Measurements from ENCODE around the gene ABHD12.
"Not testable (repeated sequence)": the region's sequence is repeated elsewhere in the genome, so short reads cannot be mapped to it uniquely, and the experiment has no call there.

Gene ABHD12

DNA sequence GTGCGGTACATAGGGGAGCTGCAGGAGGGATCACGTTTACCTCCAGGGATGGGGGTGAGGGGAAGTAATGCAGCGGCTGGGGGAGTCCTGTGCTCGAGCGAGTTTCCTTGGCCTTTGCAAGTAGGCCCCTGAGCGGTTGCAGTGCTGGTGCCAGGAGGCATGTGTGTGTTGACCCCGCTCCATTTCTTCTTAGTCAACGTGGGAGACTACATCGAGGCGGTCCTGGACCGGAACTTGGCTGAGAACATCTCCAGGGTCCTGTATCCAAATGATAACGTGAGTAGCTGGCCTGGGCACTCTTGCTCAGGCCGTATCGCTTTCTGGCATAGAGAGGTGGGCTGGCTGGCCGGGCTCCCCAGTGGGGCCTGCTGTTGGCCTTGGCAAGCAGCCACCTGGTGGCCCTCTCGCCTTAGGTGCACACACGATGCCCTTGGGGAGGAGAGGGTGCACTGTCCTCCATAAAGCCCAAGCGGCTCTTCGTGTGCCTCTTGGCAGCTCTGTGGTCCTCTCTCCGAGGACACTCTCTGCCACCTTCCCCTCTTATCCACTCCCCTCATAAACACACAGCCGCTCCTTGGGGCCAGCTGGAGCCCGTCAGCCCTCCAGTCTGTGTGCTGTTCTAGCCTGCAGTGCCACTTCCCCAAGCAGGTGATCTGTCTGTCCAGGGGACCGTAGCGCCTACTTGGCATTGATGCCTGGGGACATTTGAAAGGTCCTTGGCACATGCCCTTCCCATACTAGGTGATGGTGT lies 113.4 kb downstream of the ABHD12 start:
- no peak for DNase-seq (ENCODE audit: low spot score)

DNA sequence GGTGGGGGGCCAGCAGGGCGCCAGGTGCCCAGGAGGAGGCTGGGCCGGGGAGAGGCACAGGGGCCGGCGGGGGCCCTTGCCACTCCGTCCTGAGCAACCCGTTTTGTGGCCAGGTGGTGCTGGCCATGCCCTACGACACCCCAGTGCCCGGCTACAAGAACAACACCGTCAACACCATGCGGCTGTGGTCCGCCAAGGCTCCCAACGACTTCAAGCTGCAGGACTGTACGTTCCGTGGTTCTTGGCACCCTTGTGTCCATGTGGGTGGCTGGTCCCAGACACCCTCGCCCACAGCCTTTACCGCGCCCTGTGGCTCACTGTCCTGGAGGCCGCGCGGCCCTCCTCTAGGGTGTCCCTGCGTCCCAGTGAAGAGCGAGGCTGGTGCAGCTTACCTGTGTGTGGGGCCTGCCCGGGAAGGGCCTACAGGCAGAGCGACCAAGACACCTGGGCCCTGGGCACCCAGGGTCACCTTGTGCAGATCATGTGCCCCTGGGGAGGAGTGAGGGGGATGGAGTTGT lies 114.0 kb downstream of the ABHD12 start:
- DNase-seq (ENCODE audit: low spot score), result no peak

DNA sequence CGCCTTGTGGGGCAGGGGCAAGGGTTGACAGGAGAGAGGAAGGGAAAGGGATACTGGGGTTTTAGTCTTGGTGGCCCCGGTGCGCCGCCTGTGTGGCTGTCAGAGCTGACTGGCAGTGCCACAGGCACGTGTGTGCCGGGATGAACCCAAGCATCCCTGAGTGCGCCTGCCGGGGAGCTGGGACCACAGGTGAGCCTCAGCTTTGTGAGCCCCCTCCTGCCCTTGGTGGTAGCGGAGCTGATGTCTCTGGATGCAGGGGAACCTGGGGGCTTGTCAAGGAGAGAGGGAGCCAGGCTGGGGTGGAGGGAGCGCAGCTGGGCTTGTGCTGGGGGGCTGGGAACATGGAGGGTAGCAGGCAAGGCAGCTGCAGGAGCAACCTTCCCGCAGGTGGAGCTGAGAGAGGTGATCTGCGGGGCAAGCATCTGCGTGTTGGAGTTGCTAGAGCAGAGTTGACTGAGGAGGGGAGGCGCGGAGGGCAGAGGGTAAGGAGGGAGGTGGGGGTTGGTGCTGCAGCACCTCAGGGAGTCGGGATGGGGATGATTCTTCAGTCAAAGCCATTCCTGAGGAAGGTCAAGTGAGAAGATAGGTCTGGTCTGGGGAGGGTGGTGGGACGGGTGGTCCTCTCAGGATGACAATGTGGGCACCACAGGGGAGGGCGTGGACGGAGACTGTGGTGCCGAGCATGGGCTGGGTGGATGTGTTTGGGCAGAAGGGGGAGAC lies 114.7 kb downstream of the ABHD12 start:
- DNase-seq (ENCODE audit: low spot score), result no peak

DNA sequence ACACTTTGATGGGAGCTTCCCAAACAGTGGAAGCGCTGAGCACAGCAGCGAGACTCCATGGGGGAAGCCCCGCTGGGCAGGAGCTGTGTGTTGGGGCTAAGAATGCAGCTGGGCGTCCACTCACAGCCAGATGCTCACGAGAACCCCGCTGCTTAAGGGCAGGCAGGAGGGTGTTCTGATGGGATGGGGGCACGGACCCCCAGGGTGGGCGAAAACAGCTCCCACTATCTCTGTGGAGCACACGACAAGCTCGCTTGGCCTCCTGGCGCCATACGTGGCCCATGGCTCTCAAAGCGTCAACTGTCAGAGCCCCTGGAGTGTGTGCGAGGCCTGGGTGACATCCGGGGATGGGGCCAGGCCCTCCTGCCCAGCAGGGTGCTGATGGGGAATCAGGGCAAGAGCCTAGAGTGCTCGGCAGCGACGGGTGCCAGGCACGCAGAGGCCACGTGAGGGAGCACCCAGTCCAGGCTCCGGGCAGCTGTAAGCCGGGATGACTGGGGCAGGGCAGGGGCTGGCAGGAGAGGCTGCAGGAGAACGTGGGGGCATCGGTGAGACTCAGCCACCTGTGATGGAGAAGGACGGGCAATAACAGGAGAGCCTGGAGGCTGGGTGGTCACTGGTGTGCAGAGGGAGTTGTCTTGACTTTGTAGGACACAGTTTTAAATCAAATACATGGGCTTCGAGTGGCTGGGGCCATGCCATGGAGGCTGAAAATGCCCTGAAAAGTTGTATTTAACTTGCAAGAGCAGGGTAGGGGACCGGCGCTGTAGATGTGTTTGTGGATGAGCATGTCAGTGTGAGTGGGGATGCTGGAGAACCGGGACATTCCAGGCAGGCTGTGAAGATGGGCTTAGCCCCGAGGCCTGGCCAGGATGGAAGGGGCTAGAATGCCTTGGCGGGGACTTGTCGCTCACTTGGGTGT lies 115.5 kb downstream of the ABHD12 start:
- no peak for DNase-seq (ENCODE audit: low spot score)

DNA sequence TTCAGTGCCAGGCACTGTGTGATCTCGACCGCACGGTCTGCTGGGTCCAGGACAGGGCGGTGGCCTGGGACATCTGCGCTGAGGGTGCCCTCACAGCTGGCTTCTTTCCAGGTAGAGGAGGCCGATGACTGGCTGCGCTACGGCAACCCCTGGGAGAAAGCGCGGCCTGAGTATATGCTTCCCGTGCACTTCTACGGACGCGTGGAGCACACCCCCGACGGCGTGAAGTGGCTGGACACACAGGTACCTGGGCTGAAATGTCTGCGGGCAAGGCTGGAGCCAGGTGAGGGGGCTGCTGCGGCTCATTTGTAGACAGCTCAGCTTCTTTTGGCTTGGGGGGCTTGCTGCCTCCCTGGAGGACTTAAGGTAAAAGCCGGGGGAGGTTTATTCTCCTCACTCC lies 116.2 kb downstream of the ABHD12 start:
- DNase-seq (ENCODE audit: low spot score), result no peak

DNA sequence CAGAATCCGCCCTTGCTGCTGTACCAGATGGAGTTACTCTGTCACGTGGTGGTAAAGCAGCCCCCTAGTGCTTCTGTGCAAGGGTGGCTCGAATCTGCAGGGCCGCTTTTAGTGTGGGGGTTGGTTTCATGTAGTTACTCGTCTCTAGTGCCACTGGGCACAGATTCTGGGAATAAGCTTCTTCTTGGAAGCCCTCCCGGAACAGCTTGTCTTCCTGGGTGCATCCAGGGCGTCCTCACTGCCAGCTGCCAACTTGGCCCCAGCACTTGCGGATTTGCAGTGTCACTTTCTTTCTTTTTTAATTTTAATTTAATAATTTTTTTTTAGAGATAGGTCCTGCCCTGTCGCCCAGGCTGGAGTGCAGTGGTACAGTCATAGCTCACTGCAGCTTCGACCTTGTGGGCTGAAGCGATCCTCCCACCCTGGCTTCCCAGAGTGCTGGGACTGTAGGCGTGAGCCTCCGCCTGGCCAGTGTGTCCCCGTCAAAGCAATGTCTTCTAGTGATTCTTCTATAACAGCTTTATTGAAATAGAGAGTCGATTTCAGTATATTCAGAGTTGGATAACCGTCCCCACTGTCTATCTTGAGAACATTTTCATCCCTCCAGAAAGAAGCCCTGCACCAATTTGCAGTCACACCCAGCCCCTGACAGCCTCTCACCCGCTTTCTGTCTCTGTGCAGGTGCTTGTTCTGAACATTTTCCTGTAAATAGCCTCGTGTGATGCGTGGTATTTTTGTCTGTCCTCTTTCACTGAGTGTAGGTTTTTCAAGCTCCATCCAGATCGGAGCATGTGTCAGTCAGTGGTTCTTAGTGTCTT lies 116.9 kb downstream of the ABHD12 start:
- DNase-seq (ENCODE audit: low spot score), result no peak

DNA sequence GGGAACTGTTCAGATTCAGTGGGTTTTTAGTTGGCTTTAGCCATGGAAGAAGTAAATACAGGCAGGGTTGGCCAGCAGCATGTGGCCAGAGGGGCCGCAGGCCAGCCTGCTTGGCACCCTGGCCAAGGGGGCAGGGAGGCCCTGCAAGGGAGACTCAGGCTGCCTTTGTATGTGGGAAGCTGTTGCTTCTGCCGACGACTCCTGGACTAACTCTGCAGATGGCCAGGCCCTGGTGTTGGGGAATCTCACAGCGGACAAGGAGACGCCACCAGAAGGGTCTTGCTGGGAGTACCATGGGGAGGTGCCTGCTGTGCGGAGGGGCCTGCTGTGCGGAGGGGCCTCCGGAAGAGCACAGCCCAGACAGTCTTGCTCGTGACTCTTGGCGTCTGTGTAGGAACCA lies 117.6 kb downstream of the ABHD12 start:
- DNase-seq (ENCODE audit: low spot score), result no peak

DNA sequence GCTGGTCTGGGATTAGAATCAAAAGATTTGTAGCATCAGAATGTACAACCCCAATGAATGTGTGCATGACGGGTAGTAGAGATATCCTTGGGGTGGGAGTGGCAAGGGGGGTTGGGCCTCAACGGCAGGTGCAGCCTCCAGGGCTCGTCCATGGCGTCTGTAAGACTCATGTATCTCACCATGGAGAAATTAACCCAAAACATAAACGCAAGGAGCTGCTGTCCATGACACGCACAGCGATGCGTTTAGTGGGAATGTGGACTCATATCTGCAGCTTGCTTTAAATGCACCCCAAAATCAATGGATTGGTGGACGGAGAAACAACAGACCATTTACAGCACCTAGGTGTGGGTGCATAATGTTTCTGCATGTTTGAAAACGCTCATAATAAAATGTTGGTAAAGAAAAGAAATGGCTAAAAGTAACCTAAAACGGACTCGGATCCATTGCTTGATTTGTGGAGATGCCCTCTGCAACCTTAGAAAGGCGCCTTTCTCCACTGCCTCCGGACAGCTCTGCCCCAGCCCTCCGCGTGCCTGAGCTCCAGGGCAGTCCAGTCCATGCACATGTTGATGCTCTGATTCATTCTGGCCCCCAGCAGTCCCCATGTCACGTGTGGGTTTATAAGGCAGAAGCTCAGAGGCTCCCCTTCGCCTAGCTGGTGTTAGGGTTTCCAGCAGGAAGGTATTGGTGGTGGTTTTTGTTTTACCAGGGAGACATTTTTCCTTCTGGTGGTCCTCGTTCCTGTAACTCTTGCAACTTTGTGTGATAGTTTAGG lies 118.2 kb downstream of the ABHD12 start:
- DNase-seq (ENCODE audit: low spot score), result no peak

DNA sequence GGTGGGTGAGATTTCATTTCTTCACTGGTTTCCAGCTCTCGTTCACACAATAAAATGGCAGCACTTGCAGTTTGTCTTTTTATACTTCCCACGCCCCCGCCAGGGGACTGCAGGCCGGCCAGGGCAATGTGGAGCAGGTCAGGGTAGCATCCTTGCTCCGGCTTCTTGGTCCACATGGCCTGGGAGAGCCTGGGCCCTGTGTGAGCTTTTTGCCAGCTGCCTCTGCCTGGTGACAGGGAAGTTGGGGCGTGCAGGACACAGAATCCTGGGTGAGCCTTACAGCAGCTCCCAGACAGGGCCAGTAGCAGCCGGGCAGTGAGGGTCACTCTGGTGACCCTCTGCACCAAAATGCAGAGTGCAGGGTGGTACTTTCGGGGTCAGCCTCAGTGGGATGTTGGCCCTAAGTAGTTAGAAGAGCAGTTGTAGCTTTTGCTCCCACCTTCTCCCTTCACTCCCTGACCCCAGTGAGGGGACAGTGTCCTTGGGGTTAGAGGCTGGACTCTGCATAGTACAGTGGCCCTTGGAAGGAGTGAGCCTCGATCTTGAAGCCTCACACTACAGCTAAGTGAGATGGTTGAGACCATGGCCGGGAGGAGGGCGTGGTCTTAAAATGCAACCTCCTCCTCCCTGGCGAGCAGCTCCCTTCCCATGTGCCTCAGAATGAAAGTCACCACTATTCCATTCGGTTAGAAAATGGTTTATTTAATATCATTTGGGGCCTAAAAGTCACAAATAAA lies 119.0 kb downstream of the ABHD12 start:
- no peak for DNase-seq (ENCODE audit: low spot score)

DNA sequence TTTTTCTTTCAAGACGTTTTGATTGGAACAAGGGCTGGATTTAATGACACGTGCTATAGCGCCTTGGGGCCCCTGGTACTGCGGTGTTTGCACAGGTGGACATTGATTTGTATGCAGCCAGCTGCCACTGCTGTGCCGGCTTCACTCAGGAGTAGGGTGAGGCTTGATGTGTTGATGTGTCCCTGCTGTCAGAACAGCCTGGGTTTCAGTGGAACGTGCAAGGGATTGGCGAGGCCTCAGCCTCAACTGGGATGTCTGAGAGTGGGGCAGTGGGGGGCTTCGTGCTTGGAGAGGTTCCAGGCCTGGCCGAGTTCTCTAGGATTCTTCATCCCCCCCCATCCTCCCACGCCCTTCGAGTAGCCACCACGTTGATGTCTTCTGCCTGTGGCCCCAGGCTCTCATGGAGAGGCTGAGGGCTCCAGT lies 119.8 kb downstream of the ABHD12 start:
- DNase-seq (ENCODE audit: low spot score), result no peak

DNA sequence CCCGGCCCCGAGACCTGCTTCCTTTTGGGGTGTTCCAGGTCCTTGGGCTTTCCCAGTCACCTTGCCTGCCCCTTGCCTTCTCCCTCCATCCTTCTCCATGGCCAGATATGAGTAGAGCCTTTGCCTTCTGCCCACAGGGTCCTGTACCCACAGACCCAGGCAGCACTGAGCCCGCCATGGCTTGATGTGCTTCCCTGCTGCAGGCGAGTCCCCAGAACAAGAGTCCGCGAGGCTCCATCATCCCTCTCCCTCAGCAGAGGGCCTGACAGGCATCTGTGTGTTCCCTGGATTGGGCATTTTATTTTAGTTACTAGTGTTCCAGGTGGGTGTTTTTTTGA lies 120.8 kb downstream of the ABHD12 start:
- no peak for DNase-seq (ENCODE audit: low spot score)

DNA sequence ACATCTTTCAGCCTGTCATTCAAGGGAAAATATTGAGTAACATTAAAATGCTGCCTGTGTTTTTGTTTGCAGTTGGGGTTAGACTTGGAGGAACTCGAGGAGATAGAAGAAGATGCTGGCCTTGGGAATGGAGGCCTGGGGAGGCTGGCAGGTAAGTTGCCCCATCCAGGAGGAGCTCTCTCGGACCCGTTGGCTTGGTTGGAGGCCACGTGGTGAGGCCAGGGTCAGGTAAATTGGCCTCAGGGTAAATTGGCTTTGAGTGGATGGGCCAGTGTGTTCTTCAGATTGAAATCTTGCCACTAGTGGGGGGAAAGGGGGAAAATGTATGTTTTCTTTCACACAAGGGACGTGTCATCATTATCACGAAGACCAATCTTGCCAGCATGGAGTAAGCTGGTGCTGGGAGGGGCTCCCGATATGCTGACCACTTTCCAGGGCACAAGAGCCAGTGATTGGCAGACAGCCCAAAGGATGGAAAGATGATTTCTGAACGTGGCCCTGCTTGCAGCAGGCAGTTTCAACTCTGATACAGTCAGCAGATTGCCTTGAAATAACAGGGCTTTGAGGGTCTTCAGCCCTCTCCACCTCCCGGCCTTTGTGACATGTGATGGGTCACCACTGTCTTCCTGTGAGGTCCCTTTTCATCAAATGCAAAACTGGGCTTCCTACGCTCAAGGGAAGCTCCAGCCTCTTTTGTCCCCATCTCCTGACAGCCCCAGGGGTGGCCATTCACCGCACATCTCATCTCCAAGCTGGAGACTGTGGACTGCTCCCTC lies 121.4 kb downstream of the ABHD12 start:
- no peak for DNase-seq (ENCODE audit: low spot score)

DNA sequence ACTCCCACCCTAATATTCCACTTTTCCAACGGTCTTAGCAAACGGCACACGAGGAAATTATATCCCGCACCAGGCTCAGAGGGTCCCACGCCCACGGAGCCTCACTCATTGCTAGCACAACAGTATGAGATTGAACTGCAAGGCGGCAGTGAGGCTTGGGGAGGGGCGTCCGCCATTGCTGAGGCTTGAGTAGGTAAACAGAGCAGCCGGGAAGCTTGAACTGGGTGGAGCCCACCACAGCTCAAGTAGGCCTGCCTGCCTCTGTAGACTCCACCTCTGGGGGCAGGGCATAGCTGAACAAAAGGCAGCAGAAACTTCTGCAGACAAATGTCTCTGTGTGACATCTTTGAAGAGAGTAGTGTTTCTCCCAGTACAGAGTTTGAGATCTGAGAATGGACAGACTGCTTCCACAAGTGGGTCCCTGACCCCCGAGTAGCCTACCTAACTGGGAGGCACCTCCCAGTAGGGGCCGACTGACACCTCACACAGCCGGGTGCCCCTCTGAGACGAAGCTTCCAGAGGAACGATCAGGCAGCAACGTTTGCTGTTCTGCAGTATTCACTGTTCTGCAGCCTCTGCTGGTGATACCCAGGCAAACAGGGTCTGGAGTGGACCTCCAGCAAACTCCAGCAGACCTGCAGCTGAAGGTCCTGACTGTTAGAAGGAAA lies 129.7 kb downstream of the ABHD12 start:
- DNase-seq (ENCODE audit: low spot score), result not testable (repeated sequence)

DNA sequence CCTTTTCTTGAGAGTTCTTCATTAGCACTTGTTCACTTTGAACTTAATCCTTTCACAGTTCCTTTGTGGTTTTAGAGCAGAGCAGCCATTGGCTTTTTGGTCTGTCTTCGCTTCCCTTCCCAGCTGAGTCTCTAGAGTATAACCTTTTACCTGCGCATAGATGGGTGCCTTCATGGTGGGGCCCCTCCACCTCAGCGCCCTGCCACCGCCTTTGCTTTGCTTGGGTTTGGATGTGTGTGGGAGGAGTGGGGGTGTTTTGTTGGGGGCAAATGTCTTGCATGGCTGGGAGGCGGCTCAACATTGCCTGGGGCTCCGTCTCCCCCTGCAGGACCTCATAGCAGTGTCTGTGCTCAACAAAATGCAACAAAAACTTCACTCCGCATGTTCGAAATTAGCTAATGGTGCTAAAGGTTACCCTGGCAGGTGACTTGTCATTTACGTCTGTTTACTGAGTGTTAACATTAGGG lies 130.8 kb downstream of the ABHD12 start:
- no peak for DNase-seq (ENCODE audit: low spot score)

DNA sequence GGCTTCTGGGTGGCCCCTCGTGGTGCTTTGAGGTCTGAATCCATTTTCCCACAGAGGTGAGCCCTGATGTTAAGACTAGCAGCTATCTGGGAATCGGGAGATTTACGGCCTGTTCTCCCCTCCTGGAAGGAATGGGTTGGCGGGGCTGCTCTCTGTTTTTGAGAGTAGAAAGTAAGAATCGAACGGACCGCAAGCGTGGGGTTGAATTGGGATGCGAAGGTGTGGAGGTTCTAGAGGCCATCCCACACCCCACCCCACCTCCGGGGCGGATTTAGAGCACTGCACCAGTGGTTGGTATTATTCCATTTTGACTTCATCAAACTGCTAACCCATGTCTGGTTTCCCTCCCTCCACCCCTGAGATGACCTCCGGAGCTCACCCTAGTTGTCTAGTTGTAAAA lies 131.3 kb downstream of the ABHD12 start:
- DNase-seq (ENCODE audit: low spot score), result no peak

DNA sequence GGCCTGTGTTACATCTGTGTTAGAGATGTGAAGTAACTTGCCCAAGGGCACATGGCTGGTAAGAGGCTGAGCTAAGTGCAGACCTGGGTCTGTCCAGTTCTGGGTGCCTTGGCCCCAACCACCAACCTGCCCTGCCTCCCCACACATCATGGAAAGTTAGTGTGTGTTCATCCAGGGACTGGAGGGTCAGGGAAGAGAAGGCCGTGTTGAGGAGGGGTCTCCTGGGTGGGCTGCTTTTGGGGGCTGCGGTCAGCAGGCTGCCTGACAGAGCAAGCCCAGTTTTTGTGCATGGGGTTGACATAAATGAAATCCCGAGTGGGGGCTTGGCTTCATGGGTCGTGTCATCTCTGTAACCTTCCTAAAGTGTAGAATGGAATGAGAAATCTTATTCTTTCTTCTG lies 131.8 kb downstream of the ABHD12 start:
- DNase-seq (ENCODE audit: low spot score), result no peak

DNA sequence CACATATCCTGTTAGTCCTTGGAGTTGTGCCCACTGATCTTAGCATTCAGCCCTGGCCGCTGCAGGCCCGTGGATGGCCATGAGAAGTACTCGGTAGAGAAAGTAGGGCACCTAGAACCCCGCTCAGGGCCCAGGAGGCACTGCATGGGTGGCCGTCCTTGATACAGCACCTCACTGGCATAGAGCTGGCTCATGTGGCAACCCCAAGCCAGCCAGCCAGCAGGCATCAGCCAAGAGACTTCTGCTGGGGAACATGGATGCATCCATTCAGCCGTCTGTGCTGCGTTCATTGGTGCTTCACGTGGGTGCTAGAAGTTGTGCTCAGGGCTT lies 132.2 kb downstream of the ABHD12 start:
- DNase-seq (ENCODE audit: low spot score), result no peak

DNA sequence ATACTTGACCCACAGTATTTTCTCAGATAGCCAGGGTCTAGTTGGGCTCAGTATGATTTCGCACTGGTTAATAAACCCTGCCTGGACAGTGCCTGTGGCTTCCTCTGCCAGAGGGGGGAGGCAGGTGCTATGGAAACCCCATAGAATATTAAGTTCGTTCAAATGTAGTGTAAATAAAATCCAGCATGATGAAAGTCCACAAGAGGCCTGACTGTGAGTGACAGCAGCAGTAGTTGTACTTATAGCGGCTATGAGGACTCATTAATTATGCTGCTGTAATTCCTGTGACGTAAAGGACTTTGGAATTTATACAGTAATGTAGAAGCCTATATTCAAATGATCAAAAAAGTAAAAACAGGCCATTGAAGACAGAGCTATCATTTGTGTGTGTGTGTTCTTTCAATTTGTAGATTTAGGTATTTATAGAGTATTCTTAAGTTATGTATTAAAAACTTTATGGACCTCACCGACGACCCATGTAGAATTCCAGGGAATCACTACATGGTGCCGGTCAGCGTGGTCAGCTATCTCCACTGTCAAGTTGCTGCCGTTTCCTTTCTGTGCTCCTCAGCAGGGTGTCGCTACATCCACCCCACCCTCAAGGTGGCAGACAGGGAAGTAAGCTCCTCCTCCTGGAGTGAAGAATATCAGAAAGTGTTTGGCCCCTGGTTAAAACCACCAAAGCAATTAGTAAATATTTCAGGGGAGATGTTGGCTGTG lies 132.7 kb downstream of the ABHD12 start:
- DNase-seq (ENCODE audit: low spot score), result no peak

Data from LoVo (cell line).